ENCODE results near the gene POU3F1. TPM values are rescaled to one million over a fixed set of nuclear protein-coding genes. Genes with fewer than 3 reads are reported as not detected.

POU3F1 gene
- total and polyA plus RNA-seq, 3 experiments from 2014 or later = 0.09 to 0.57 (median 0.44) TPM

DNA sequence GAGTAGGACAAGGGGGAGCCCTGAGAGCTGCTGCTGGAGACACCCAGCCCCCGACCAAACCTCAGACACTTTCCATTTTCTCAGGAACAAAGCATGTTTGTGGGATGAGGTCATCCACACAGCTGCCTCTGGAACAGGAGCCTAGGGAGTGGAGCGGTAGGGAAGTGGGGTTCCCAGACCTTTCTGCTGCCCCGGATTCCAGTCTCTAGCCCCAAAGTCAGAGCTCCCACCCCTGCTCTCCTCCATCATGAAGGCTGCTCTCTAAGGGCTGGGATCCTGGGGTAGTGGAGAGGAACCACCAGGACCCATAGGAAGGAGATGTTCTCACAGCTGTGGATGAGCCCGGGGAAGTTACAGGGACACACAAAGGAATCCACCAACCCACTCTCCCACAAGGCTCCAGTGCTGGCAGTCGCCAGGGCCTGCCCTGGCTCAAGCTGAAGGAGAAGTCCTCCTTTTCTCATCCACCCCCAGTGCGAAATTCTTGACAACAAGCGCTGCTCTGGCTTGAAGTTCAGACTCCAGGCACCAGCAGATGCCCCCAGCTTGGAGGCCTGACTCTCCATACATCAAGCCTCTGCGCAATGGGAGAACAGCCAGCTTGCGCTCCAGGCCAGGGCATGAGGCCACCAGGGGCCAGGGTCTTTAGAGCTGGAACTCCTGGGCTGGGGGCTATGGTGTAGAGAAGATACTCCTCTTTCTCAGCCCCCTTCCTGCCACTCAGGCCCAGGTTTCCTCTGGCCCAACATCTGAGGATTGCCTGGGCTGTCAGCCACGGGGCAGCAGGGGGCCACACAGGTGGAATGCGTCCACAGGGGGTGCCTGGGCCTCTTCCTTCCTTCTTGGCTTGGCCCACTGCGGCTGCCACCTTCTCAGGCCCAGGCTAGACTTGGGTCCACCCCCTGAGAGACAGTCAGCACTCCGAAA lies 45.8 kb downstream of the POU3F1 start:
- H3K4me1 Mint-ChIP-seq = peaks cover 32 to 38% (median 32%) of the 10 kb centered on the region in 3 donors
- Histone ChIP-seq H3K4me3 (ENCODE audit: low read length) (no peak overlapping the region), H3K4me1 (ENCODE audit: insufficient read depth, low read length) (peaks cover 17% of the 10 kb centered on the region), H3K36me3 (ENCODE audit: insufficient read depth, low read length) (peaks cover 8% of the 10 kb centered on the region), H3K27me3 (ENCODE audit: insufficient read depth, low read length, poor library complexity, severe bottlenecking) (no peaks in the 10 kb centered on the region), H3K9me3 (ENCODE audit: low read length) (no peaks in the 10 kb centered on the region), H3K27ac (ENCODE audit: low read depth, low read length) (peak overlapping the region; percentile 84)
- no peaks in the 10 kb centered on the region for H3K36me3 Mint-ChIP-seq
- DNase-seq = peak in 1 of 5 donors; percentile 27
- H3K27me3 Mint-ChIP-seq = peaks cover 0 to 11% of the 10 kb centered on the region in 2 donors
- H3K27ac Mint-ChIP-seq = peak overlapping the region in 6 of 8 donors; percentile 40 to 98 (median 86)
- POLR2A ChIA-PET = interaction anchor here (0.5 kb wide), 1 partner anchor 20 kb away, joined by 3 read pairs; no protein-coding TSS in a partner anchor
- peak overlapping the region in 3 of 7 donors; percentile 11 to 58 (median 15) for H3K4me3 Mint-ChIP-seq
- no peaks in the 10 kb centered on the region for H3K9me3 Mint-ChIP-seq
- CTCF ChIA-PET = interaction anchor here (1.2 to 1.3 kb wide), 2 partner anchors 11 to 18 kb away, joined by 5 read pairs; partner anchors contain the start of gene SF3A3

DNA sequence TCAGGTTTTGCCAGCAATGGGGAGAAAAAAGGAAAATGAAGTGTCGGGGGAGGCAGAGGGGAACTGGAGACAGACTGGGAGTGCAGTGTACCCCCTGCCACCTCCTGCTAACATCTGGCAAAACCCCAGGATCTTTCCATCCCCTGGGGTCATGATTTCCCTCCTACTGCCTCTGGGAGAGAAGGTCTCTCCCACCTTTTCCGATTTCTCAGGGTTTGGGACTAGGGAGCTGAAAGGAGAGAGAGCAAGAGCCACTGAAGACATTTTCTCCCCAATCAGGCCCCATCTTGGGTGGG lies 46.4 kb downstream of the POU3F1 start:
- peak overlapping the region in 1 of 7 donors; percentile 3 for H3K4me3 Mint-ChIP-seq
- no peak for DNase-seq
- CTCF ChIA-PET = interaction anchor here (1.2 to 1.3 kb wide), 2 partner anchors 10 to 19 kb away, joined by 5 read pairs; partner anchors contain the start of gene SF3A3
- H3K36me3 Mint-ChIP-seq = no peaks in the 10 kb centered on the region
- POLR2A ChIA-PET = no interaction called here
- H3K27ac Mint-ChIP-seq = peak overlapping the region in 6 of 8 donors; percentile 40 to 98 (median 86)
- Histone ChIP-seq H3K27me3 (ENCODE audit: insufficient read depth, low read length, poor library complexity, severe bottlenecking) (no peaks in the 10 kb centered on the region), H3K4me1 (ENCODE audit: insufficient read depth, low read length) (peaks cover 18% of the 10 kb centered on the region), H3K36me3 (ENCODE audit: insufficient read depth, low read length) (peaks cover 8% of the 10 kb centered on the region), H3K27ac (ENCODE audit: low read depth, low read length) (peak overlapping the region; percentile 84), H3K9me3 (ENCODE audit: low read length) (no peaks in the 10 kb centered on the region), H3K4me3 (ENCODE audit: low read length) (no peak overlapping the region)
- H3K27me3 Mint-ChIP-seq = peaks cover 0 to 11% of the 10 kb centered on the region in 2 donors
- peaks cover 34 to 41% (median 34%) of the 10 kb centered on the region in 3 donors for H3K4me1 Mint-ChIP-seq
- no peaks in the 10 kb centered on the region for H3K9me3 Mint-ChIP-seq

DNA sequence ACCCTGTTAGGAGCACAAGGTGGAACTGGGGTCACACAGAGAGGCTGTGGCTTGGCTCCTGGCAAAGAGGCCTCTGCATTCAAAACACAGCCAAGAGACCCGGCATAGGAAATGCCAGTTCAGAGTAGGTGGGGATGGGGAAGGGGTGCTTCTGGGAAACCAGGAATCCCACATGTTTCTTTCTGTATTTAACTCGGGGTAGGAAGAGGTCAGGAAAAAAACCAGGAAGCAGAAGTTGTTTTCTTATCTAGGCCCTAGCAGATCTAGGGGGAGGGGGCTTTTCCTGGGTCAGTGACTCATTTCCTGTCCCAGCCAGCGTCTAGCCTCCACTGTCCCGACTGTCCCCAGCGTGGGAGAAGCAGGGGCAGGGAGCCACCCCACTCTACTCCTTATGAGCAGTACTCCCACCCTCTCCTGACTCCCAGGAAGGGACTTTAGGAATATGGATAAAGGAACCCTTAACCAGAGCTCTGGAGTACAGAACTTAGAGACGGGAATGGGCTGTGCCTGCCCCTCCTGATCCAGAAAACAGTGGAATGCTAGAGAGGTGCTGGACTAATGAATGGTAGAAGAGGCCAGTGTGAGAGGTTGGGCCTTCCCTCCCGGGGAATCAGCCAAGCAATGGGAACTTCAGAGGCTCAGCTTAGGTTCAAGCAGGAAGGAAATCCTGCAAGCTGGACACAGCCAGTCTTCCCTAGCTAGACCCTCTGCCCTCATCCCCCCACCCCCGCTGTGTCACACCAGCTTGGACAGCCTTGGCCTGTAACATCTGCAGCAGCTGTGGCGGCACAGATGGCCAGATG lies 47.0 kb downstream of the POU3F1 start:
- ChIA-PET POLR2A (no interaction called here), CTCF (interaction anchor here (1.2 to 1.3 kb wide), 2 partner anchors 10 to 19 kb away, joined by 5 read pairs; partner anchors contain the start of gene SF3A3)
- H3K27ac ChIP-seq (ENCODE audit: low read depth, low read length) = peak overlapping the region; percentile 84
- peak overlapping the region; percentile 29 to 98 (median 73) for H3K27ac Mint-ChIP-seq
- no peaks in the 10 kb centered on the region for H3K36me3 Mint-ChIP-seq
- peaks cover 20% of the 10 kb centered on the region for H3K4me1 ChIP-seq (ENCODE audit: insufficient read depth, low read length)
- no peaks in the 10 kb centered on the region for H3K9me3 ChIP-seq (ENCODE audit: low read length)
- no peak overlapping the region for H3K4me3 ChIP-seq (ENCODE audit: low read length)
- H3K36me3 ChIP-seq (ENCODE audit: insufficient read depth, low read length) = peaks cover 8% of the 10 kb centered on the region
- peaks cover 0 to 11% of the 10 kb centered on the region in 2 donors for H3K27me3 Mint-ChIP-seq
- H3K4me1 Mint-ChIP-seq = peaks cover 37 to 44% (median 38%) of the 10 kb centered on the region in 3 donors
- H3K9me3 Mint-ChIP-seq = no peaks in the 10 kb centered on the region
- H3K4me3 Mint-ChIP-seq = peak overlapping the region in 2 of 7 donors; percentile 48 to 72
- no peaks in the 10 kb centered on the region for H3K27me3 ChIP-seq (ENCODE audit: insufficient read depth, low read length, poor library complexity, severe bottlenecking)
- DNase-seq = no peak

DNA sequence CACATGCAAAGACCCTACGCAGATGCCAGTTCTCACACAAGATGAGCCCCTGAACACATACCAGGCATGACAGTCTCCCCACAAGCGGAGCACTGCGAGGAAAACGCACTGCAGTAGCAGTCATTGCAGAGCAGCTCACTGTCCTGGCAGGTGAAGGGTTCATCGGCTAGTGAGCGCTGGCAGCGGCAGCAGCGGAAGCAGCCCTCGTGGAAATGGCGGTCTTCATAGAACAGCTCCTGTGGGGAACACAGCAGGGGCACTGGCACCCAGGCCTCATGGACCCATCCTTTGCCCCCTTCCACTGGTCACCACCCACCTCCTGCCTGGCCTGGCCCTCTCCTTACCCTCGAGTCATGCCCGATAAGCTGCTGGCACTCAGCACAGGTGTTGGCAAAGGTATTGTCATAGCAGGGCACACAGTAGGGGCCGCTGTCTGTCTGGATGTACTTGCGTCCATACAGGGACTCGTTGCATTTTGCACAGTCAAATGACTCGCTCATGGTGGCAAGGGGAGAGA lies 47.6 kb downstream of the POU3F1 start:
- Mint-ChIP-seq H3K36me3 (peaks cover 0 to 2% (median 0%) of the 10 kb centered on the region in 3 donors), H3K27ac (peak overlapping the region in 7 of 8 donors; percentile 34 to 98 (median 80)), H3K4me1 (peaks cover 34 to 39% (median 36%) of the 10 kb centered on the region in 3 donors), H3K27me3 (peaks cover 0 to 6% of the 10 kb centered on the region in 2 donors), H3K9me3 (no peaks in the 10 kb centered on the region), H3K4me3 (peak overlapping the region in 4 of 7 donors; percentile 22 to 72 (median 57))
- Histone ChIP-seq H3K4me3 (ENCODE audit: low read length) (no peak overlapping the region), H3K27me3 (ENCODE audit: insufficient read depth, low read length, poor library complexity, severe bottlenecking) (no peaks in the 10 kb centered on the region), H3K4me1 (ENCODE audit: insufficient read depth, low read length) (peaks cover 15% of the 10 kb centered on the region), H3K9me3 (ENCODE audit: low read length) (no peaks in the 10 kb centered on the region), H3K27ac (ENCODE audit: low read depth, low read length) (peak overlapping the region; percentile 84), H3K36me3 (ENCODE audit: insufficient read depth, low read length) (peaks cover 8% of the 10 kb centered on the region)
- ChIA-PET CTCF (no interaction called here), POLR2A (no interaction called here)
- DNase-seq = no peak

DNA sequence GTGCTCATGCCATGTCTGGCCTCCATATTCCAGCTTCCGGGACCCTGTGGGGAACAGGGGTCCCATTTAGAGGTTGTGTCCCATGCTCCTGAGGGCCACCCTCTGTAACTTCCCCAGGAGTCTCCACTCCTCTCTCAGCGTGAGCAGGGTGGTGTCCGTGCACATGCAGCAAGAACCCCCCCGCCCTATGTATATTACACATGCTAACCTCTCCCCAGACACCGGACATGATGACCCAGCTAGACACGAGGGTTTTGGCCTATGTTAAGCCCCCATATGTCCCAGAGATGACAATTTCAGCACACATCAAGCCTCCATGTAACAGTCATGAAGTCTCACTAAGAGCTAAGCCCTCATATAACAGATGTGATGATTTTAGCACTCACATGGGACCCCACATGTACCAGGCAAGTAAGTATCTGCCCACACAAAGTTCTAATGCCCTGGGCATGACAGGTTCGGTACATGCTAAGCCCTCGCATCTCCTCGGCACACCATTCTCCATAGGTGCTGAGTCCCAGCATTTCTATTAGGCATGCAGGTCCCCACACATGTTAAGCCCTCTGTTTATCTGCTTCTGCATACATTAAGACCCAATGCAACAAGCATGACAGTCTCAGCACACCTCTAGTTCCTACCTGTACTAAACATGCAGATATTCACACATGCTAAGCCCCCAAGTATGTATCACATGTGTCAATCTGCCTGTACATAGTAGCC lies 48.3 kb downstream of the POU3F1 start:
- H3K4me3 Mint-ChIP-seq = peak overlapping the region in 4 of 7 donors; percentile 22 to 66 (median 43)
- ChIA-PET POLR2A (no interaction called here), CTCF (no interaction called here)
- H3K4me3 ChIP-seq (ENCODE audit: low read length) = no peak overlapping the region
- H3K36me3 Mint-ChIP-seq = peaks cover 0 to 2% (median 0%) of the 10 kb centered on the region in 3 donors
- peaks cover 0 to under 1% of the 10 kb centered on the region in 2 donors for H3K27me3 Mint-ChIP-seq
- H3K9me3 Mint-ChIP-seq = no peaks in the 10 kb centered on the region
- peaks cover 7% of the 10 kb centered on the region for H3K4me1 ChIP-seq (ENCODE audit: insufficient read depth, low read length)
- peak overlapping the region; percentile 84 for H3K27ac ChIP-seq (ENCODE audit: low read depth, low read length)
- DNase-seq = no peak
- H3K27ac Mint-ChIP-seq = peak overlapping the region in 6 of 8 donors; percentile 14 to 94 (median 62)
- peaks cover 27 to 33% (median 29%) of the 10 kb centered on the region in 3 donors for H3K4me1 Mint-ChIP-seq
- no peaks in the 10 kb centered on the region for H3K9me3 ChIP-seq (ENCODE audit: low read length)
- peaks cover 8% of the 10 kb centered on the region for H3K36me3 ChIP-seq (ENCODE audit: insufficient read depth, low read length)
- no peaks in the 10 kb centered on the region for H3K27me3 ChIP-seq (ENCODE audit: insufficient read depth, low read length, poor library complexity, severe bottlenecking)

DNA sequence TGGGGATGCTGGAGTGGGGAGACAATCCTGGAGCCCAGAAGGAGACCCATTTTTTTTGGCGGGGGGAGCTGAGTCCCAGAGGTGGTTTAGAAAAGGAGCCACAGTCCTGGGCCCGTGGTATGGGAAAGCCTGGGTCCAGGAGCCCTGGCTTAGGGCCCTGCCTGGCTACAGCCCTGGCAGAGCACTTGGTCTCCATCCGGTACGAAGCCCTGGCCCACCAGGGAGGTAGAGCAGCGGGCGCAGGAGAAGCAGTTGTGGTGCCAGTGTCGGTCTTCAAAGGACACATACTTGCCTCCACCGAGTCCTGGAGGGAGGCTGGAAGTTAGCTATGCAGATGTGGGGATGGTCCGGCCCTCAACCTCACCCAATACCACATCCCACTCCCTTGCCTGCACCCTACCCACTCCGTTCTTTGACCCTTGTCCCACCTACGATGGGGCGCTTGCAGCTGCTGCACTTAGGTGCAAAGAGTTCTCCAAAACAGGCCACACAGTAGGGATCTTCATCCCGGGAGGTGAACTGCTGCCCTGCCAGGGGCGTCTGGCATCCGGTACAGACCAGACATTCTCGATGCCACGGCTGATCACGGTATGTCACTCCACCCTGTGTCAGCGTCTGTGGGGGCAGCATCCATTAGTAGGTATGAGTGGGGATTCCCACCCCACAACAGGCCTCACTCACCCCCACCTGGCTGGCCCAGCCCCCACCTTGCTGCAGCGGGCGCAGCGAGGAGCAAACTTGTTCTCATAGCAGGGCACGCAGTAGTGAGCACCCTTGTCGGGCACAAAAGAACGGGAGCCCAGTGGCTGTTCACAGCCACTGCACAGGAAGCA lies 49.1 kb downstream of the POU3F1 start:
- H3K4me3 Mint-ChIP-seq = no peak overlapping the region
- Histone ChIP-seq H3K9me3 (ENCODE audit: low read length) (no peaks in the 10 kb centered on the region), H3K27ac (ENCODE audit: low read depth, low read length) (no peak overlapping the region), H3K4me3 (ENCODE audit: low read length) (no peak overlapping the region), H3K4me1 (ENCODE audit: insufficient read depth, low read length) (peaks cover 6% of the 10 kb centered on the region), H3K36me3 (ENCODE audit: insufficient read depth, low read length) (peaks cover 8% of the 10 kb centered on the region), H3K27me3 (ENCODE audit: insufficient read depth, low read length, poor library complexity, severe bottlenecking) (no peaks in the 10 kb centered on the region)
- H3K27me3 Mint-ChIP-seq = no peaks in the 10 kb centered on the region
- ChIA-PET CTCF (no interaction called here), POLR2A (interaction anchor here (0.6 kb wide), 1 partner anchor 12 kb away, joined by 3 read pairs; no protein-coding TSS in a partner anchor)
- H3K4me1 Mint-ChIP-seq = peaks cover 25 to 33% (median 26%) of the 10 kb centered on the region in 3 donors
- no peak for DNase-seq
- no peaks in the 10 kb centered on the region for H3K9me3 Mint-ChIP-seq
- H3K27ac Mint-ChIP-seq = peak overlapping the region in 3 of 8 donors; percentile 38 to 94 (median 61)
- peaks cover 0 to 2% (median 0%) of the 10 kb centered on the region in 3 donors for H3K36me3 Mint-ChIP-seq

All from CD8-positive, alpha-beta memory T cell (primary cell).